HL-60 (cell line): Measurements from ENCODE around the gene DHX36.

Experiments used
- DNase-seq, 2 experiments: peaks; one replicate each; pipeline ENCODE4 v3.0.0-alpha.2; 2010 to 2020; ENCODE audit warnings: low read depth in 1 of 2, low spot score in 1 of 2
- H3K27ac ChIP-seq: fragments of 250-450 bp; sonication (Bioruptor Pico); replicated peaks from 2 replicates; pipeline ENCODE4 v1.5.1; 2020; ENCODE audit warnings: mild to moderate bottlenecking, moderate library complexity
- H3K27me3 ChIP-seq: fragments of 250-450 bp; sonication (Bioruptor Pico); 2 replicates; pipeline ENCODE4 v1.5.1; 2021; ENCODE audit warnings: mild to moderate bottlenecking, moderate library complexity; ENCODE audit not compliant: insufficient read depth, poor library complexity, severe bottlenecking
- H3K4me3 ChIP-seq: replicated peaks from 2 replicates; pipeline ENCODE4 v1.5.1; 2011; ENCODE audit warnings: mild to moderate bottlenecking, control low read depth, low read length; ENCODE audit not compliant: insufficient read depth
- CTCF ChIP-seq: IDR thresholded peaks from one replicate; pipeline ENCODE4 v1.5.1; 2011; ENCODE audit warnings: low read length, control low read depth, inconsistent platforms; ENCODE audit not compliant: insufficient read depth
- GABPA ChIP-seq: IDR thresholded peaks from 2 replicates; pipeline ENCODE4 v1.6.1; 2012; ENCODE audit warnings: low read depth
- POLR2AphosphoS5 ChIP-seq: IDR thresholded peaks from 2 replicates; pipeline ENCODE4 v1.6.1; 2012; ENCODE audit warnings: low read depth
- REST ChIP-seq: IDR thresholded peaks from 2 replicates; pipeline ENCODE4 v1.6.1; 2012; ENCODE audit warnings: low read depth; ENCODE audit not compliant: insufficient replicate concordance
- SPI1 ChIP-seq: IDR thresholded peaks from 2 replicates; pipeline ENCODE4 v1.6.1; 2012; ENCODE audit warnings: low read depth, mild to moderate bottlenecking, borderline replicate concordance

The DHX36 gene

GRCh38 chr3:154224866-154225265 is 99.4 kb downstream of the DHX36 start:
- no peak for DNase-seq
- H3K4me3 ChIP-seq: no peak overlapping the region
- H3K27ac ChIP-seq: no peak overlapping the region
- no peak for TF ChIP-seq SPI1
- no peak for TF ChIP-seq REST
- no peak for TF ChIP-seq POLR2AphosphoS5
- TF ChIP-seq GABPA: no peak
- TF ChIP-seq CTCF: no peak
- H3K27me3 ChIP-seq: no peaks in the 10 kb centered on the region

- DNase-seq: no peak
- H3K27ac ChIP-seq: no peak overlapping the region
- no peak overlapping the region for H3K4me3 ChIP-seq
- TF ChIP-seq POLR2AphosphoS5: no peak
- TF ChIP-seq REST: no peak
- no peak for TF ChIP-seq CTCF
- no peak for TF ChIP-seq GABPA
- no peak for TF ChIP-seq SPI1
- H3K27me3 ChIP-seq: no peaks in the 10 kb centered on the region
Observed at GRCh38 chr3:154224366-154224765, 99.9 kb downstream of the DHX36 start.

- Histone ChIP-seq H3K27me3 (no peaks in the 10 kb centered on the region), H3K4me3 (no peak overlapping the region), H3K27ac (no peak overlapping the region)
- no peak for DNase-seq
- TF ChIP-seq CTCF: no peak
- TF ChIP-seq GABPA: no peak
- no peak for TF ChIP-seq SPI1
- no peak for TF ChIP-seq POLR2AphosphoS5
- TF ChIP-seq REST: no peak
Observed at GRCh38 chr3:154223519-154223918, 100.8 kb downstream of the DHX36 start.
